ENCODE results near the gene WWP2.

- TF ChIP-seq ZNF549 (tag by site-specific recombination; IDR thresholded peaks at IDR 0.05) (no peak), ZNF138 (tag by site-specific recombination; IDR thresholded peaks at IDR 0.05; ENCODE audit: borderline replicate concordance) (no peak), CTCF (tag by site-specific recombination; IDR thresholded peaks at IDR 0.05) (no peak), ZNF701 (tag by site-specific recombination; IDR thresholded peaks at IDR 0.05) (no peak), ZNF544 (tag by site-specific recombination; IDR thresholded peaks at IDR 0.05) (no peak), MYNN (tag by site-specific recombination; IDR thresholded peaks at IDR 0.05; ENCODE audit: borderline replicate concordance) (no peak)
- TF ChIP-seq, protein P1, sequence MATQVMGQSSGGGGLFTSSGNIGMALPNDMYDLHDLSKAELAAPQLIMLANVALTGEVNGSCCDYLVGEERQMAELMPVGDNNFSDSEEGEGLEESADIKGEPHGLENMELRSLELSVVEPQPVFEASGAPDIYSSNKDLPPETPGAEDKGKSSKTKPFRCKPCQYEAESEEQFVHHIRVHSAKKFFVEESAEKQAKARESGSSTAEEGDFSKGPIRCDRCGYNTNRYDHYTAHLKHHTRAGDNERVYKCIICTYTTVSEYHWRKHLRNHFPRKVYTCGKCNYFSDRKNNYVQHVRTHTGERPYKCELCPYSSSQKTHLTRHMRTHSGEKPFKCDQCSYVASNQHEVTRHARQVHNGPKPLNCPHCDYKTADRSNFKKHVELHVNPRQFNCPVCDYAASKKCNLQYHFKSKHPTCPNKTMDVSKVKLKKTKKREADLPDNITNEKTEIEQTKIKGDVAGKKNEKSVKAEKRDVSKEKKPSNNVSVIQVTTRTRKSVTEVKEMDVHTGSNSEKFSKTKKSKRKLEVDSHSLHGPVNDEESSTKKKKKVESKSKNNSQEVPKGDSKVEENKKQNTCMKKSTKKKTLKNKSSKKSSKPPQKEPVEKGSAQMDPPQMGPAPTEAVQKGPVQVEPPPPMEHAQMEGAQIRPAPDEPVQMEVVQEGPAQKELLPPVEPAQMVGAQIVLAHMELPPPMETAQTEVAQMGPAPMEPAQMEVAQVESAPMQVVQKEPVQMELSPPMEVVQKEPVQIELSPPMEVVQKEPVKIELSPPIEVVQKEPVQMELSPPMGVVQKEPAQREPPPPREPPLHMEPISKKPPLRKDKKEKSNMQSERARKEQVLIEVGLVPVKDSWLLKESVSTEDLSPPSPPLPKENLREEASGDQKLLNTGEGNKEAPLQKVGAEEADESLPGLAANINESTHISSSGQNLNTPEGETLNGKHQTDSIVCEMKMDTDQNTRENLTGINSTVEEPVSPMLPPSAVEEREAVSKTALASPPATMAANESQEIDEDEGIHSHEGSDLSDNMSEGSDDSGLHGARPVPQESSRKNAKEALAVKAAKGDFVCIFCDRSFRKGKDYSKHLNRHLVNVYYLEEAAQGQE (tag by site-specific recombination; IDR thresholded peaks at IDR 0.05): no peak
These were observed 109.6 kb downstream of the WWP2 start for GRCh38 chr16:69871708-69872107.

Measured in HEK293 (cell line).